ENCODE results near the gene RFX7. TPM values are rescaled to one million over a fixed set of nuclear protein-coding genes. Genes with fewer than 3 reads are reported as not detected.

RFX7 gene
- 8.6 and 9.6 TPM in 2 replicates for total RNA-seq

DNA sequence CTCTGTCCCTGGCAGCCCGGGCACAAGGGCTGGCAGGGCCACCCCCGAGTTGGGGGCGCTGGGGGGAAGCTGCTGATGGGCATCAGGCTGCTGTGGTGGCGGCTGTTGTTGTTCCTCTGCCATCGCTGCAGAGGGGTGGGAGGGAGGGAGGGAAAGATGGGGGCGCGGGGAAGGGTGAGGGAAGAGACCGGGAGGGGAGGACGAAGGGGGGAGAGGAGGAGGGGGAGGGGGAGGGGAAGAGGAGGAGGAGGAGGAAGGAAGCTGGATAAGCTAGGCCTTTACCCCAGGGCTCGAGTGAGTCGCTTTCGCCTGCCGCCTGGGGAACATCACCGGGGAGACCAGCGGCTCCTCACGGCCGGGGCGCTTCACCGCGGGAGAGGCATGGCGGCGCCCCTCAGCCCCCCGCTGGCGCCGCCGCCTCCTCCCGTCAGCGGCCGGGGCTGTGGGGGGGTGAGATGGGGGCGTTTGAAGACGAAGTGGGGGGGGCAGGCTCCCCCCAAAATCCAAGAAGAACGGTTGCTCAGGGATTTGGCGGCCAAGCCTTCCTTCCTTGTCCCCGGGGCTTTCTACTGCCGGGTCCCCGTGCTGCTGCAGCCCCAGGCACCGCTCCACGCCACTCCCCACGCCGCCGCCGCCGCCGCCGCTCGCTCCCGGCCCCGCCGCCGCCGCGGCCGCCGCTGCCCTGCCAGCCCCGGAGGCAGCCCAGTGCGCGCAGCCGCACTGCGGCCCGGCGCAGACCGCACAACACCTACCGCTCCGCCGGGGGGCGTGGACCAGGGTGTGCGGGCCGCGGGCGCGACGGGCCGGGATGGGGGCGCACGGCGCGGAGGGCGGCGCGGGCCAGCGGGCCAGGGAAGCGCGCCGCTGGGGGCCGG is at the start of gene RFX7:
TSS of gene RFX7 (minus strand) at position 717 of the 875 bp plus-strand sequence. CDS start at position 123, 594 bp downstream.

Small RNAs within 50 kb of the gene (small RNA-seq; reads per million reads assigned to genes)
- not detected for gene CD24P2
- gene RNU6-1287P: not detected

Other genes with a start within 250 kb of the RFX7 start
- gene TEX9, start 121.5 kb upstream of the RFX7 start, total RNA-seq: 9.6 and 10.1 TPM in 2 replicates
- 0.73 and 0.81 TPM in 2 replicates for gene MNS1, start 221.3 kb upstream of the RFX7 start, total RNA-seq